Measurements from ENCODE around the gene SBF2.
A peak's percentile ranks its signal among the peaks of the same experiment; 100 is the strongest.
"Not testable (repeated sequence)": the region's sequence is repeated elsewhere in the genome, so short reads cannot be mapped to it uniquely, and the experiment has no call there.

The SBF2 gene

GRCh38 chr11:9992306-9992705, 301.7 kb downstream of the SBF2 start:
- no peak for DNase-seq

- DNase-seq, result peak; percentile 4
These were observed 303.6 kb downstream of the SBF2 start for GRCh38 chr11:9990221-9990973.

GRCh38 chr11:9987303-9987702, 306.7 kb downstream of the SBF2 start:
- DNase-seq, result peak; percentile 45

- no peak for DNase-seq
These were observed 311.0 kb downstream of the SBF2 start for GRCh38 chr11:9982796-9983579.

- DNase-seq, result no peak
These were observed 311.8 kb downstream of the SBF2 start for GRCh38 chr11:9982127-9982795.

- no peak for DNase-seq
These were observed 313.1 kb downstream of the SBF2 start for GRCh38 chr11:9980931-9981330.

GRCh38 chr11:9977554-9977953, 316.5 kb downstream of the SBF2 start:
- DNase-seq, result no peak

GRCh38 chr11:9974375-9974774, 319.6 kb downstream of the SBF2 start:
- DNase-seq, result no peak

GRCh38 chr11:9973921-9974320, 320.1 kb downstream of the SBF2 start:
- no peak for DNase-seq

GRCh38 chr11:9972989-9973388, 321.0 kb downstream of the SBF2 start:
- peak; percentile 60 for DNase-seq

GRCh38 chr11:9971894-9972293, 322.1 kb downstream of the SBF2 start:
- no peak for DNase-seq

GRCh38 chr11:9969068-9969467, 325.0 kb downstream of the SBF2 start:
- DNase-seq, result no peak

- DNase-seq, result no peak
These were observed 331.3 kb downstream of the SBF2 start for GRCh38 chr11:9962722-9963121.

- no peak for DNase-seq
These were observed 336.9 kb downstream of the SBF2 start for GRCh38 chr11:9957072-9957471.

- DNase-seq, result no peak
These were observed 337.5 kb downstream of the SBF2 start for GRCh38 chr11:9956483-9956882.

- no peak for DNase-seq
These were observed 338.6 kb downstream of the SBF2 start for GRCh38 chr11:9955391-9955790.

GRCh38 chr11:9953994-9954626, 339.9 kb downstream of the SBF2 start:
- no peak for DNase-seq

GRCh38 chr11:9952511-9953196, 341.4 kb downstream of the SBF2 start:
- no peak for DNase-seq

- DNase-seq, result no peak
These were observed 342.2 kb downstream of the SBF2 start for GRCh38 chr11:9951807-9952206.

- DNase-seq, result no peak
These were observed 343.6 kb downstream of the SBF2 start for GRCh38 chr11:9950462-9950861.

GRCh38 chr11:9947231-9947864, 346.7 kb downstream of the SBF2 start:
- no peak for DNase-seq

- not testable (repeated sequence) for DNase-seq
These were observed 348.3 kb downstream of the SBF2 start for GRCh38 chr11:9945680-9946079.

All from MV-4-11 (cell line).